GM19328 (cell line): ENCODE results near the gene IFT88.

ENCODE experiments used
- ATAC-seq: cut with Tn5 transposase; IDR thresholded peaks from one replicate; pipeline ENCODE4 v1.9.1; 2021; ENCODE audit warnings: mild to moderate bottlenecking, moderate library complexity; ENCODE audit not compliant: unreplicated experiment

IFT88 gene, protein sequence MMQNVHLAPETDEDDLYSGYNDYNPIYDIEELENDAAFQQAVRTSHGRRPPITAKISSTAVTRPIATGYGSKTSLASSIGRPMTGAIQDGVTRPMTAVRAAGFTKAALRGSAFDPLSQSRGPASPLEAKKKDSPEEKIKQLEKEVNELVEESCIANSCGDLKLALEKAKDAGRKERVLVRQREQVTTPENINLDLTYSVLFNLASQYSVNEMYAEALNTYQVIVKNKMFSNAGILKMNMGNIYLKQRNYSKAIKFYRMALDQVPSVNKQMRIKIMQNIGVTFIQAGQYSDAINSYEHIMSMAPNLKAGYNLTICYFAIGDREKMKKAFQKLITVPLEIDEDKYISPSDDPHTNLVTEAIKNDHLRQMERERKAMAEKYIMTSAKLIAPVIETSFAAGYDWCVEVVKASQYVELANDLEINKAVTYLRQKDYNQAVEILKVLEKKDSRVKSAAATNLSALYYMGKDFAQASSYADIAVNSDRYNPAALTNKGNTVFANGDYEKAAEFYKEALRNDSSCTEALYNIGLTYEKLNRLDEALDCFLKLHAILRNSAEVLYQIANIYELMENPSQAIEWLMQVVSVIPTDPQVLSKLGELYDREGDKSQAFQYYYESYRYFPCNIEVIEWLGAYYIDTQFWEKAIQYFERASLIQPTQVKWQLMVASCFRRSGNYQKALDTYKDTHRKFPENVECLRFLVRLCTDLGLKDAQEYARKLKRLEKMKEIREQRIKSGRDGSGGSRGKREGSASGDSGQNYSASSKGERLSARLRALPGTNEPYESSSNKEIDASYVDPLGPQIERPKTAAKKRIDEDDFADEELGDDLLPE

GRCh38 chr13:20566898-20567874 lies at the start of gene IFT88:
Gene IFT88 (plus strand): TSS chr13:20567157. CDS start chr13:20574386, 7,229 bp downstream.
- peak; percentile 83 for ATAC-seq

DNA sequence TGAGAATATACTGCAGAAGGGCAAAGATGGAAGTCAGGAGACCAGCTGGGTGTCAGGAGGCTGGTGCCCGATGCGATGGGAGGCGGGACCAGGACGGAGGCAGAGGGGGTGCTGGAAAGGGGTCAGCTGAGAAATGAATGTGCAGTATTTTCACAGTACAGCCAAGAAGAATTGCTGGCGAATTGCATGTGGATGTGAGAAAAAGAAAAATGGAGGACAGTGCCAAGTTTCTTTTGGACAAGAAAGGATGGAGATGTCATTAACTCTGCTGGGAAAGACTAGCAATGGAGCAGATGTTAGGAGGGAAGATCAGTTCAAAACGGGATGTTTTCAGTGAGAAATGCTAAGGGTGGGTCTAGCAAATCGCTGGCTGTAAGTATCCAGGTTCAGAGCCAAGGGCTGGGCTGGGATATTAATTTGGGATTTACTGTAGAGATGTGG lies 48.3 kb upstream of the IFT88 start:
- no peak for ATAC-seq

GRCh38 chr13:20519875-20520274 lies 47.1 kb upstream of the IFT88 start:
- no peak for ATAC-seq

GRCh38 chr13:20521364-20522115 lies 45.4 kb upstream of the IFT88 start:
- no peak for ATAC-seq

GRCh38 chr13:20525144-20525600 lies 41.8 kb upstream of the IFT88 start:
- peak; percentile 8 for ATAC-seq

DNA sequence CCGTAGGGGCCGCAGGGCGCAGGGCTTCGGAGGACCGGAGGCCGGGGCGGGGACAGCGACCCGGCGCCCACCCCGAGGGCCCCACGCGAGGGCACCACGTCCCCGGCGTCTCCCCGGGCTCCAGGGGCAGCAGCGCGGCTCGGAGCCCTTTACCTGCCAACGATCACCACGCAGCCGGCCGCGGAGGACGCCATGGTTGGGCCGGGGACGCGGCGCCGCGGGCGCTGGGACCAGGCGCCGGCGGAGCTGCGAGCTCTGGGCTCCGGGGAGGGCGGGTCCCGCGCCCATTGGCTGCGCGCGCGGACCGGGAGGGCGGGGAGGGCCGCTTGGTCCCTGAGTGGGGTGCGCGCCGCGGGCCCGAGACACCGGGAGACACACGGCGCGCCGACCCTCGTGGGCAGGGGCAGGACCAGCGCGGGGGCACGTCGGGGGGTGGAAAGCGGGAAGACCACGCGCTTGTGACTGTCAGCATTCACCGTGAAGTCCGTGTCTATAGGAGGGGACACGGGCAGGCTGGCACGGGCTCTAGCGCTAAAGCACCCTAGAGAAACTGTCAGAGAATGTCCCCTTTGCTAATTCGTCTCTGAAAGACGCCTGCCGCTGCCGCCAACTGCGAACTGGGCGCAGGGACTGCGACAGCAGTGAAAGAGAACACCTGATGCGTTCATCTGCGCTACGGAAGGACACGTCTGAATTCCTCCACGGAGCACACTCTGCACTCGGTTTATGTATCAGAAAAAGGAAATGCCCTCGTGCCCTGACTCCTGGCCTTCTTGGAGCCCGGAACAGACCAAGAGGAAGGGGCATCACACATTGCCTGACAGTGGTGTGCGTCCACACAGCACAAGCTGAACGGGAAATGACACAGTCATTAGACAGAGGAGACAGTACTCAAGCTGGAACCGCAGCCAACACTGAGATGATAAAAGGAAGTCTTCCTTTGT lies 41.1 kb upstream of the IFT88 start, which contains the start of gene CRYL1:
Gene CRYL1 (minus strand): TSS at position 257 of the 944 bp plus-strand sequence. CDS start 63 bp downstream, at position 194.
- ATAC-seq, result peak; percentile 77

DNA sequence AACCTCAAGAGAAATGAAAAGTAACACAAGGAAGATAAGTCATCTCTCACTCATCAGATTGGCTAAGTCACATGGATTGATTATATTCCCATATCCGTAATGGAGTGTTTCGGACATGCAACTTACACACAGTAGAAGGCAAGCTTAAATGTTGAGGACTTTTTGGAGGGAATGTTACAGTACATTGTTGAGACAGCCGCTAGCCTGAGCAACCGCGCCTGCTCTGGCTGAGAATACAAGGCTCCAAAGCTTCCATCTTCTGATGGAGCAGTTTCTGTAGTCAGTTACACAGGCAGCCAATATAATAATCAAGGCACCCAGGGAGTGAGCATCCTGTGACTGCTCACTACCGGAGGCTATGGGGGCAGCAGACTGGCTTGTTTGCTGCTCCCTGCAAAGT lies 40.3 kb upstream of the IFT88 start:
- ATAC-seq, result no peak

GRCh38 chr13:20528452-20528851 lies 38.5 kb upstream of the IFT88 start:
- ATAC-seq, result no peak

DNA sequence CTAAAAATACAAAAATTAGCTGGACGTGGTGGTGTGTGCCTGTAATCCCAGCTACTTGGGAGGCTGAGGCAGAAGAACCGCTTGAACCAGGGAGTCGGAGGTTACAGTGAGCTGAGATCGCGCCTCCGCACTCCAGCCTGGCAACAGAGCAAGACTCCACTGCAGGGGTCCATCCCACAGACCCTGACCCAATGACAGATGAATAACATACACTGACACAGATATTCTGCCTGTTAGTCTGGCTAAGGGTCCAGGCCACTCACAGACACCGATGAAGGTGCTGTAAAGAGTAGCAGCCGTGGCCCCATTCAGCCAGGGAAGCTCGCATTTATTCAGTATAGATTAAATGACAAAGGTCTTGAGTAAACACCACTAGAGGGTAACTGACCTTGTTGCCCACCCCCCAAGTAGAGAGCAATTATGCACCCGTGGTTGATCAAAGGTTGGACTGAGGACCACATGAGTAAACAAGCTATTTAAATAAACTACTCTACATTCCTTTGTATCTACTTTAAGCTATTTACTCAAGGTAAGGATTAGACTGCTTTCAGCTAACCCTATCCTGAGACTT lies 32.8 kb upstream of the IFT88 start:
- ATAC-seq, result no peak

DNA sequence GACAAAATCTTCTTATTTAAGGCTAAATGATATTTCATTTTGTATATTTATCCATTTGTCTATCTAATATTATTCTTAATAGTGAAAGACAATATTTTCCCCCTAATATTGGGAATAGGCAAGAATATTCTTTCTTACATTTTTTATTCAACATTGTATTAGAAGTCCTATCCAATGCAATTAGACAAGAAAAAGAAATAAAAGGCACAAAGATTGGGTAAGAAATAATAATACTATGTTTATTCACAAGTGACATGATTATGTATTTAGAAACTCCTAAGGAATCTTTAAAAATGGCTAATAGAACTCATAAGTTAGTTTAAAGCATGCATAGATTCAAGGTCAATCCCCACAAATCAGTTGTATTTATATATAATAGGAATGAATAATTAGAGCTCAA lies 30.0 kb upstream of the IFT88 start:
- no peak for ATAC-seq

DNA sequence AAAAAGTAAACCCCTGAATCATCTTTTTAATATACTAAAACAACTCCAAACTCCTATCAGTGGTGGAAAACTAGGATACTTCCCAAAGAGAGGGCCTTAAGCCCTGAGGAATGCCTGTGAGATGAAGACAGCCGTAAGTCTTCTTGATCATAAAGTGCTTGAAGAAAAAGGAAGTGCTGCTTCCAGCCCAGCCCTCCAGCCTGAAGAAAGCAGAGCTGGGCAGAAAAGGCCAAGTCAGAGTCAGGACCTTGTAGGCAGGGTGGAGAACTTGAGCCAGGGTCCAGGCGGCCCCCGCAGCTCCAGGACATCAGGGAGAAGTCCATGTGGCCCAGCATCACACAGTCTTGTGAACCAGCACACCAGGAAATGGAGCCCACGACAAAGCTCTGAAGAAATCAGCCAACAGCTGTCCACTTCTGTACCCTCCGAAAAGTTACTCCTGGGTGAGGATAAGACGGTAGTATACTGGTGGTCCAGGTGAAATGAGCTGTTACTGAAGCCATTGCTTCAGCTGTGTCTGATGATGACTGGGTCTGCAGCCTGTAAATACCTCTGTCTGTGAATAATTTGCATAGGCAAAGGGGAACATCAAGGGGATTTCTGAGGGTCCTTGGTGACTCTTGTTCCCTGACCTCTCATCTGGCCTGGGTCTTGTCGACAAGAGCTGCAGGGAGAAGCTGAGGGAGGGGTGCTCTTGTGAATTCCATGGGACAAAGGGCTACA lies 22.6 kb upstream of the IFT88 start:
- no peak for ATAC-seq

GRCh38 chr13:20546556-20546955 lies 20.4 kb upstream of the IFT88 start:
- ATAC-seq, result no peak

DNA sequence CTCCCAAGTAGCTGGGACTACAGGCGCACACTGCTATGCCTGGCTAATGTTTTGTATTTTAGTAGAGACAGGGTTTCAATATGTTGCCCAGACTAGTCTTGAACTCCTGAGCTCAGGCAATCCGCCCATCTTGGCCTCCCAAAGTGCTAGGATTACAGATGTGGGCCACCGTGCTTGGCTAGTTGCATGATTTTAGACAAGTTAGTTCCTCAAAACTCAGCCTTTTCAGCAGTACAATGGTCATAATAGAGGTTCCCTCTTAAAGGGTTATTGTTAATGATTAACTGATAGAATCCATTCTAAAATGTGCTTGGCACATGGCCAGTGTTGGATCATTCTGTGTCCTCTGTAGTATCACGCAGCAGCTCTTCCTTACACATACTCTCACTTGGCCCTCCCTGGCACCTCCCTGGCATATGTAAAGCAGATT lies 19.5 kb upstream of the IFT88 start:
- ATAC-seq, result no peak

- no peak for ATAC-seq
Measured at GRCh38 chr13:20550799-20551198, 16.2 kb upstream of the IFT88 start.

- no peak for ATAC-seq
Measured at GRCh38 chr13:20553311-20553710, 13.6 kb upstream of the IFT88 start.

GRCh38 chr13:20558982-20559381 lies 8.0 kb upstream of the IFT88 start:
- ATAC-seq, result no peak

DNA sequence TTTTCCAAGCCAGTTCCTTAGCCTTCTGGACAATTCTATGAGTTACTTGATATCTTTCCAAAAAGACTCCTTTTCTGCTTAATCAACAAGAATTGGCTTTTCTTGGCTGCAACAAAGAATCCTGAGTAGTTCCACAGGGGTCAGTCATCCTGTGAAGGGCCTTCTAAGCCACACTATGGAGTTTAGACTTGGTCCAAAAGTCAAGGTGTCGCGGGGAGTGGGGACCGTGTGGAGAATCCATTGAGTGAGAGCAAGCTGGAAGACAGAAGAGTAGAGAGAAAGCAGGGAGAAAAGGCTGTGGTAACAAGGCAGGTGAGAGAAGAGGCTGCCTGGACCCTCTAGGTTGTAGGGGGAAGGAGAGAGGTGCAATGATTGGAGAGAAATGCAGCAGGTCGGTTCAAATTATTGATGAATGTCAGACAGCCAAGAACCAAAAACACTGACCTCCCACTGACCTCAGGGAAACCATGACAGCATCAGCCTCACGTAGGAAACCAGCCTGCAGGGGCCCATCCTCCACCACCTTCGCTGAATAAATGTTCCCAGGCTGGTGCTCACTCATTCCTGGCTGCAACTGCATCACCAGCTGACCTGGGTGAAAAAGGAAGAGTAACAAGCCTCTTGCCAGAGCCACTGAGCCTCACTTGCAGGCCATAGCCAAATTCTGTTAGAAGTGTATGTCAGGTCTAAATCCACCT lies 7.1 kb upstream of the IFT88 start:
- ATAC-seq, result no peak
